Measurements from ENCODE around the gene SLC38A10.

SLC38A10 gene

DNA sequence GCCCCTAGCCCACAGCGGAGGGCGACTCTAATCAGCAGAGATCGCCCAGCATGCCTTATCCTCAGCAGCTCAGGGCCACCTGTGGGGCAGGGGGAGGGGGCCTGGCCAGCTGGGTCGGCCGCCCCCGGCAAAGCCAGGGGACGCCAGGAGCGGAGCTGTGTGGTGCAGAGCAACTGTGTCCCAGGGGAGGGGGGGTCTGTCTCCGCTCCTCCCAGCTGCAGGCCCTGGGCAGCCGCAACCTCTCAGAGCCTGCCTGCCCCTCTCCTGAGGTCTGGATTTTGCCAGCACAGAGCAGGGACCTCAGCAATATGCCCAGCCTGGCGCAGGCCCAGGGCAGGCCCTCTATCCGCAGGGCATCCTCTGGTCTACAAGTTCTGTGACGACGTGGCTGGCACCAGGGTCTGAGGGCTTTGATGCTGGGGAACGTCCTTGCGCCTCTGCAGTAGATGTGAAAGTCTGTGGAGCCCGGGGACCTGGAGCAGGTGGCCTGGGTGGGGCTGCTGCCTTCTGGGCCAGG is 36.5 kb upstream of the SLC38A10 start:
- no peak for DNase-seq (ENCODE audit: low read depth)

DNA sequence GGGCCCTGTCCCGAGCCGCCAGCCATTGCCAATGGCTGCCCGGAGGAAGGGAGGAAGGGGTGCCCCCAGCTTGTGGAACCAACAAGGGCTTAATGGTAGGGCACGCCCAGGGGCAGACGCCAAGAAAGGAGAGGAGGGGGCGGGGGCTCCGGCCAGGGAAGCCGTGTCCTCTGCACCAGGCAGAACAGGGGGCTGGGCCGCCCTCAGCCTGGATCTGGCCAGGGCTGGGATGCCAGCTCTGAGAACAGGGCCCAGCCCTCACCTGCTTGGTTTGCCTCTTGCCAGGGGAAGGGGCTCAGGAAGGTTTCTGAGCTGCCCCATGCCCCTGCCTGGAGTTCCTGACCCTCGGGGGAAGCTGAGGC is 35.8 kb upstream of the SLC38A10 start:
- no peak for DNase-seq (ENCODE audit: low read depth)

DNA sequence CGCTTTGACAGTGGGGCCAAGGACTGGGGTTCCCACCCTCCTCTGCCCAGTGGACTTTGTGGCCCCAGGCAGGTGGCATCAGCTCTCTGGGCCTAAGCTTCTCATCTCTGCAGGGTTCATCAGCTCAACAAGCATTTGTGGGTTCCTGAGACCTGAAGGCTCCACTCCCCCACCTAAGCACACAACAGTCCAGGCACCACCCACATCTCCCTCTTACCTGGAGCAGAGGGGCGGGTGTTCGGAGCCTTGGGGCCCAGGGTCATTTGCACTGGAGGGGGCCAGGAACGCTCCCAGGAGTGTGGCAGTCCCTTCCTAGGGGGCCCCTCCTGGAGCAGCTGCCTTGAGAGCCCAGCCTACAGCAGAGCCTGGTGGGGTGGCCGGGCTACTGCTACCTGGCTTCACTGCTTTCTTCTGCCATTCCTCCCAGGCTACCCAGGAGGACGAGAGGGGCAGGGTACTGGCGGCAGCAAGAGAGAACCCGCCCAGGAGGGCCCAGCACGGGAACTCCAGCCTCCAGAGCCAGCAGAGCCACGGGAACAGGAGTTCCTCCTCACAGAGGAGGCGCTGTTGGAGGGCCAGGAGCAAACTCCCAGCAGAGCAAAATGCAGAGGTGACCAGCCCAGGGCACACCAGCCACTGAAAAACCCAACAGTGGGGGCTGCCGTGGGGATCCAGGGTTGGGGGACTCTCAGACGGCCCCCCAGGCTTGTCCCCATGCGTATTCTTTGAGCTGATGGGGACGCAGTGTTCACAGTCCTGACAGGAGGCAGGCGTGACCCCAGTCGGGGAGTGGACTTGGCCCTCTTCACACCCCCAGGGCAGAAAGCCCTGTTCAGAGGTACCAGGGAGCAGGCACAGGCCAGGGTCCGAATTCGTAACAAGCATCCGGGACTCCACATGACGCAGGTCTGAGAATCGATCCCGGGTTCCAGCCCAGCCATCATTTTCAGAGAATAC is 35.1 kb upstream of the SLC38A10 start:
- no peak for DNase-seq (ENCODE audit: low read depth)

DNA sequence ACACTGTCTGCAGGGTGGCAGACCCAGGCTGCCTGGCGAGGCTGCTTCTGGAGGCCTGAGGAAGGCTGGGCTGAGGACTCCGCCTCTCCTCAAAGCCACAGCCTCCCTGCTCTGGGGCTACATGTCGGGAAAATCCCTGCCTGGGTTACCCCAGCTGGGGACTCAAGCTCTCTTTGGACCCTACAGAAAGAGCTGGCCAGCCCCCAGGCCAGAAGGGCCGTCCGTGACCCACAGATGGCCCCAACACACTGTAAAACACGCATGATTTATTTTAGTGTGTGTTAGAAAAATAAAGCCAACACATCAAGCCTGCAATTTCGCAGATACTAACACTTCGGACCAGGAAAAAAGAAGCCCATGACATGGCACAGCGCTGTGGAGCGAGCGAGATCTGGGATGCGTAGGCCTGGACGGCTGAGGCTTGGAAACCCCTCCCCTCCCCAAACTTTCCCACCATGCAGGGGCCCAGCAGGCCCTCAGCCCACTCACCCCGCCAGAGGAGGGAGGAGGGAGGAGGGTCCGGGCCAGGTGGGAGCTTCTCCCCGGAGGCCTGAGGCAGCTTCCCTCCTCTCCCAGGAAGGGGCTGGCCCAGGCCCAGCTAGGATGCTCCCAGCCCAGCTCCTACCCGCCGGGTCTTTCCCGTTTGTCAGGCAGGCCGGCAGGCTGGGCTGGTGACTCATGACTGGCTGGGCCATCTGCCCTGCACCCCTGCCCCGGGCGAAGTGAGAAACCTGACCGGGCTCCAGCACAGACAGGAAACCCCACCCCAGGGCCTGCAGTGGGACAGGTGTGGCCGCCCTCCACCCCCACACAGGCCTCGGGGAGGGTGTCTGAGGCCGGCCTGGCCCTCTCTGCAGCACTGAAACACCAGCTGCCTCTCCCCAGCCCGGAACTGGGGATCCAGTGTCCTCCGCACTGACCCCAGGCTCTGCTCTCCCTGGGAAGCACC is 34.1 kb upstream of the SLC38A10 start:
- peak; percentile 88 for DNase-seq (ENCODE audit: low read depth)

DNA sequence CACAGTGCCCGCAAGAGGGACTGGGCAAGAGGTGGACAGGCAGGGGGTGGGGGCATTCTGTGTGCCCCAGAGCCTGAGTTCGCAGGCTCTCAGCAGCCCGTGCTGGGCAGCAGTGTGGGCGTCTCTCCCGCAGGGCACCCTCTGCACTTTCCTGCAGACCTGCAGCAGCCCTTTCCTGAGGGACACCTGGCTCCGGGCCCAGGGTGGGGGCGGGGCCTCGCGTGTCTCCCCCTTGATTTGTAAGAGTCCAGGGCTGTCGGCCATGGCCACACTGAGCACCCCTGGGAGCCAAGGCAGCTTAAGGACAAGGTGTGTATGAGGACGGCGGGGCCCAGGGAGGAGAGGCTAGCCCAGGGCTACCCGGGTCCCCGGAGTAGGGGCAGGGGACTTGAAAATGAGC is 33.4 kb upstream of the SLC38A10 start:
- no peak for DNase-seq (ENCODE audit: low read depth)

DNA sequence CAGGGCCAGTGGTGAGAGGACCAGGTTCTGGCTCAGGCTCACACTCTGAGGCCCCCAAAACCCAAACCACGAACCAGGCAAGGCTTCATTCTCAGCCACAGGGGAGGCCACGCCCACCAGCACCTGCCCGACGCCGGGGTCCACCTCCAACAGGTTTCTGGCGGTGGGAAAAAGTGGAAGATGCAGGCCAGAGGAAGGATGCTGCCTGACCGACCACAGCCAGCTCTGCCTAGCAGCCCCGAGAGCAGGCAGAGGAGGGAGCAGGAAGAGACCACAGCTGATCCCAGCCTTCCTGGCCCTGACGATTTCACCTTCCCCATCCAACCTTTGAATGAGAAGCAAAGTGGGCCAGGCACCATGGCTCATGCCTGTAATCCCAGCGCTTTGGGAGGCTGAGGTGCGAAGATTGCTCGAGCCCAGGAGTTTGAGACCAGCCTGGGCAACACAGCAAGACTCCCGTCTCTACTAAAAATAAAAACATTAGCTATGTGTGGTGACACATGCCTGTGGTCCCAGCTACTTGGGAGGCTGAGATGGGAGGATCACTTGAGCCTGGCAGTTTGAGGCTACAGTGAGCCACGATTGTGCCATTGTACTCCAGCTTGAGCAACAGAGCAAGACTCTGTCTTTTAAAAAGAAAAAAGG is 30.7 kb upstream of the SLC38A10 start:
- DNase-seq (ENCODE audit: low read depth) = no peak

DNA sequence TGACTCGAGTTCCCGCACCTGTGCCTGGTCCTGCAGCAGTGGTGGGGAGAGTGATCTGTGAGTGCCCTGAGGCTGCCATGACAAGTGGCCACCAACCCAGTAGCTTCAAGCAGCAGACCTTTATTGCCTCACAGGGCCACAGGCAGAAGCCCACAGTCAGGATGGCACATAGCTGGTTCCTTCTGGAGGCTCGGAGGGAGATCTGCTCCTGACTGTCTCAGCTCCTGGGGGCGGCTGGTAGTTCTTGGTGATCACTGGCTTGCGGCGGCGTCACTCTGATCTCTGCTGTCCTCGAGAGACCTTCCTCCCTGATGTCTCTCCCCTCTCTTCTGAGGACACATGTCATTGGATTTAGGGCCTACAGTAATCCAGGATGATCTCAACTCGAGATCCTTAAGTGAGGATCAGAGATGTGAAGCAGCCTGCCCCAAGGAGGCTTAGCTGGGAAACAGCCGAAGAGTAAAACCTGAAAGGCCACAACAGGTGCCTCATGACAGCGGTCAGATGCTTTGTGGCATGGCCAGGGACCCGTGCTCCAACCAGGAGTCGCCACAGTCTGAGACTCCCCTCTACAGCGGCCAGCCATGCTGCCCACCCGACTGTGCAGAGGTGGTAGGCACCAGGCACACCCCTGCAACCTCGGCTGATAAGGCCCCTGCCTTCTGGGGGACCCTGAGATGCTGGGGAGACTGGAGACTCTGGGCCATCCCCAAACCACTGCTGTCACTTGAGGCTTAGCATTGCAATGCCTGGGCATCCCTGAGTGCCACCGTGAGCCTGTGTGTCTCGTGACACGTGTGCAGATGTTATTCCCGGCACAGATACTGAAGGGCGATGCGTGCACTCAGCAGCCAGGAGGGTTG is 30.0 kb upstream of the SLC38A10 start:
- DNase-seq (ENCODE audit: low read depth) = no peak

DNA sequence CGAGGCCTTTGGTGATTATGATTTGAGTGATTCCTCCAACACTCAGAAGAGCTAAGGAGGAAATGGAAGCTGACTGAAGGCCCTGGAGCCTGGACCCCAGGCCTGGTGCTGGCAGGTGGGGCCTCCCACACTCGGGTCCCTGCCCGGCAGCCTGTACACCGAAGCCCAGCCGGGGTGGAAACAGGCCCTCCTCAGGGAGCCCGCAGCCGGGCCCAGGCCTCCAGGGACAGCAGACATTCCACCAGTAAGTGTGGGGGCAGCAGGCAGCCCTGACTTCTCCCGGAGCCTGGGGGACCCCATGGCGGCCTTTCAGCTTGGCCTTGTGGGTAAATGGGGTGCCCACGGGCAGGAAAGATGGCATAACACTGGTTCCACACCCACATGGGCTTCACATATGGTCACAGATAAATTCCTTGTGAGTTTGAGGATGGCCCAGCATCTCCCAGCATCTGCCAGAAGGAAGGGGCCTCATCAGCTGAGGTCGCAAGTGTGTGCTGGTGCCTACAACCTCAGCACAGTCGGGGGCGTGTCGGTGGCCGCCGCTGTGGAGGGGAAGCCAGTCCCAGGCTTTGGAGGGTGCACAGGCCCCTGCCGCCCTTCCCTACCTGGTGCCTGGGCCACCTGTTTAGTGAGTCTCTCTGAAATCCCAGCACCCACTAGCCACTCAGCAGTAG is 29.2 kb upstream of the SLC38A10 start:
- DNase-seq (ENCODE audit: low read depth) = no peak

DNA sequence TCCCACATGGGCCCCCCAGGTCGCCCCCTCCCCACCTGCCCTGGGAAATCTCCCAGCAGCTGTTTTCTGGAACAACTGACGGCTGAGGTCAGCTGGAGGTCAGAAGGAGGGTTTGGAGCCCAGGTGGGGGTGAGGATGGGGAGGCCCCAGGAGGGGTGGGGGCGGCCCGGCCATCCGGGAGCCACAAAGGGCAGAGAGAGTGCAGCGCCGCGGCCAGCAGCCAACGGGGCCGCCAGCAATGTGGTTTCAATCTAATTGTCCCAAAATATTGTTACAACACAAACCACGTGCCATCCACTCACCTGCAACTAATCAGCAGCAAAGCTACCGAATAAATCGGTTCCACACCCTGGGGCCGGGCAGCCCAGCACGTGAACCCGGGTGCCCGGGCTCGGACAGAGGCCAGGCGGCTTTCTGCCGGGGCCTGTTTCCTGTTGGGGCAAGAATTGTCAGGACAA is 28.3 kb upstream of the SLC38A10 start:
- DNase-seq (ENCODE audit: low read depth) = peak; percentile 26

DNA sequence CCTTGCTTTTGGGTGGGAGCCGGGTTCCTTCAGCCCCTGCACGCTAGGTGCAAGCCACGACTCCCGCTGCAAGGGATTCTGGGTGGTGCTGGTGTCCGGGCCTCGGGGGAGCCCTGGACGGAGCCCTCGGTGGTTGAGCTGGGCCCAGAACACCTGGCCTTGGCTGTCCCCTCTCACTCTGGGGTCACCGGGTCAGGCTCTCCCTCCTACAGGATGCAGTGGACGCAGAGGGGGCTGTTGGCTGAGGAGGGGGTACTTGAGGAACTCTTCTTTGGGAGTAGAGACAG is 27.9 kb upstream of the SLC38A10 start:
- DNase-seq (ENCODE audit: low read depth) = no peak

DNA sequence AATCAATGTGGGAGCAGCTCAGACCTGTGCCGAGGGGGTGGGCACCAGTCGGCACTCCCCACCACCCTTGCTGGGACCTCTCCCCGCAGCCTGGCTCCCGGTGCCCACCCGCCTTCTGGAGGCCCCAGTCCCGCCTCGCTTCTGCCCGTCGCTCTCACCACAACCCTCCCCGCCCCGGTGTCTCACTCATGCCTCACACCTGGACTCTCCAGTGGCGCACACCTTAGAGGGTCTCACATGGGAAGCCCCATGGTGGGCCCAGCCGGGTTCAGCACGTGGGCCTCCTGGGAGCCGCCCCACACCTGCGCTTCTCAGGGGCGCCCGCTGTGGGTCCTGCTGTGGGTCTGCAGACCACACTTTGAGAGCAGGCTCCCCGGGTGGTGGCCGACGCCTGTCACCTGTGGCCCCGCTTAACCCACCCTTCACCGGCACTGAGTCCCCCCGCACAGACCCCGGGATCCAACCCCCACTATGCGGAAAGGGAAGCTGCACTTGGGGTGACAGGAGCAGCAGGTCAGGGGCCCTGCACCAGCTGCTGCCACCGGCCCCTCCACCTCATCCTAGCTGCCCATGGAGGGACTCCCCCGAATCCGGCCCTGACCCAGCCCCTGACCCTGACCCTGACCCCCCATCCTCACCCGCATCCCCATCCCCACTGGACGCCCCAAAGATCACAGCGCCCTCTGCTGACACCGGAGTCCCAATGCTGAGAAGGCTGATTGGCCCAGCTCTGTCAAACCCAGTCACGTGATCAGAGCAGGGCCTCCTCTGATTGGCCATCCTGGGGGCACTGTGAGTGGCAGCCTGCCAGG is 27.4 kb upstream of the SLC38A10 start:
- DNase-seq (ENCODE audit: low read depth) = no peak

DNA sequence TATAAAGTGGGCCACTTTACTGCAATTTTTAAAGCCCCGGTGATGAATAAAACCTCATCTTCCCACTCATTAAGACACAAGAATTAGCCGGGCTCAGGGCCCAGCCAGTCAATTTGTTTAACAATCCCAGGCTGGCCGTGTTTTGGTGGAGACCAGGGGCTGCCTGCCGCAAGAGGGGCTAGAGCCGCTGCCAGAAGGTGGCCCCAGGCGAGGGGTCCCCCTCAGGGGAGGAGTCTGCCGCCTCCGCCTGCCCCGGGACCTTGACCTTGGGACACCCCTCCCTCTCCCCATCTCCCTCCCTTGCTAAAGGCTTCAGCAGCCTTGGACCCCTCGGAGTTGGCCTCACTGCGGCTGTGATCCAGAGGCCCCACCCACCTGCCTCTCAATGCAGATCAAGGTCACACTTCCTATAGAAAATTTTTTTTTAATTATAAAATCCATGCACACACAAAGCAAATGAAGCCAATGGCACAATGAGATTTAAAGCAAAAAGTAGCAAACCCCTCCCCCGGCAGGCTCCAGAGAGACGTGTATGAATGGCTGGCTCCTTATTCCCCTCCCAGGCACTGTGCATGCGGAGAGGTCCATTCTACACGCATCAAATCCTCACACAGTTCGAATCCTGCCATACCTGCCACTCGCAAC is 23.0 kb upstream of the SLC38A10 start:
- no peak for DNase-seq (ENCODE audit: low read depth)

DNA sequence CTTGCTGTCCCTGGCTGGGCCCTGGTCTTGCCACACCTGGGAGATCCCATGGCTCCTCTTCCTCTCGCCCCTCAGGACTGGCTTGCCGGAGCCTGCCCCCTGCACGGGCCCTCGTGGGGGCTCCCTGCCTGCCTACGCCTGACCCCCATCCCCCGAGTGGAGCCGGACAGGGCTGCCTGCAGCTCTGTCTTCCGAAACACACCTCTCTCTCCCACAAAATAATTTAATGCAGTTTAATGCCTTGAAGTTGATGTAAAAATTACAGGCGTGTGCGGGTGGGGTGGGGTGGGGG is 22.4 kb upstream of the SLC38A10 start:
- no peak for DNase-seq (ENCODE audit: low read depth)

DNA sequence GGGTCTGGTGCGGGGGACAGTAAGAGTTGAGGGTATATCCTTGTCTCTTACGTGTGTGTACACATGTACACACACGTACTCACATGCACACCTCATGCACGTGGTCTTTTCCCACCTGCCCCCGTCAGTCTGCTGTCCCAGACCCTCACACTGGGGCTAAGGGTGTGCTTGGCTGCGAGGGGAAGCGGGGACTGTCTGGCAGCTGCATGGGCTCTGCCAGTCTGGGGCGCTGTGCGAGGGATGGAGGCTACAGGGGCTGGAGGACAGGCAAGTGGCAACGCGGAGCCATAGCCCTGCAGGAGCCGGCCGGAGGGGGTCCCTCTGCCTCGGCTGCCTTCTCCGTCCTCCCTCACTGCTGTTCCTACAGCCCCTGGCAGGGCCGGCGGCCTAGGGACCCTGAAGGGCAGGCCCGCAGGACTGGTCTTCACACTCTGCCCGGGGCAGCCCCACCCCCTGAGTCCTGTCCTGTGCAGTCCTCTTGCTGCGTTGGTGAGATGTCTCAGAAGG is 20.8 kb upstream of the SLC38A10 start:
- no peak for DNase-seq (ENCODE audit: low read depth)

DNA sequence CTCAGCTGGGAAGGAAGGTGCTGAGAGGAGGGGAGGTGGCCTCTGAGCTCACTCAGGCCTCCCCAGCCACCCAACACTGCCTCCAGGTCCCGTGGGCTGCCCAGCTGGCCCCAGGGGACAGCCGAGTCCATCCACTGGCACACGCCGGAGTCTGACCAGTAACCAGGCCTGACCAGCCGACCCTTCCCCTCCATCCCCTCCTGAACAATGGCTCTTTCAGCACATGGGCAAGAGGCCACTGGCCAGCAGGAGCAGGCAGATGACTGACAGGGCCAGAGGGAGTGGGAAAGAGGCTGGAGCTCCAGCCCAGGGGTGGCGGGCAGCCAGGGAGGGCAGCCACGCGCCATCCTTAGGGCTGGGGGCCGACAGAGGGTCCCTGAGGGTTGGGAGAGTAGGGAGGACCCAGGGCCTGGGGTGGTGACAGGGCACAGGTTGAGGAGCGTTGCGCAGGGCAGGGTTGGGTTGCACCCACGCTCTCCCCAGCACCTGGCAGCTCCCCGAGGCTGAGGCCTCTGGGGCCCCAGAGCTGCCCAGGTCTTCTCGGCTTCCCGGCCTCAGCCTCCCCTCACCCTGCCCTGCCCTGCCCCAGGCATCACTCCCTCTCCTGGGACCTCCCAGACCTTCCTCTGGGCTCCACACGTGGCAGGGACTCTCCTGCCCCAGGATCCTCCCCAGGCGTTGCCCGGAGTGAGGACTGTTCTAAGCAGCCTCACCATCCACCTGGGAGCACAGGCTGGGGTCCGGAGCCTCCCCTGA is 20.2 kb upstream of the SLC38A10 start:
- DNase-seq (ENCODE audit: low read depth) = no peak

DNA sequence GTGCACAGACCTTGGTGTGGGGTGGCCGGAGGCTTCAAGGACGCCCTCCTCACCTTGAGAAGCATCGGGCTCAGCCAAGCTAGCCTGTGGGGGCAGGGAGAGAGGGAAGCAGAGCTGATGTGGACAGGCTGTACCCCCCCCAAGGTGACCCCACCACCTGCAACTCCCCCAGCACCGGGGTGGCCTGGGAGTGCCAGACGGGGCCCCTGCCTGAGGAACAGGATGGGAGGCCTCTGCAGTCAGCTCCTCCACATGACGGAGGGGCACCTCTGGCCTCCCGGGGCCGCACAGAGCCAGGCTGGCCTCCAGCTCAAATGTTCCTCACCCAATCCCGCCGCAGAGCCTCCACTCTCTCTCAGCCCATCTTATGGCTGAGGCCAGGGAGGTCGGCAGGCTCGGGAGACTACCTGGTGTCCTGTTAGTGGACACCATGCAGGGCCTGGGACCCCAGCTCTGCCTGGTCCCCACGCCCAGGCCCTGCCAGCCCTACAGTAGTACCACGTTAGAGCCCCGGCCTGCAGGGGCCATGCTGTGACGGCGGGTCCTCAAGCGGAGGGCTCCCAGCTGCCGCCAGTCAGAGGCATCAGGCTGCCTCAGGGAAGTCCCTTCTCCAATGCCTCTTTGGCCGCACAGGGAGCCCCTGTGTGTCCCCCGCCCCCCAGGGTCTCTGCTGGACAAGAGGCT is 19.4 kb upstream of the SLC38A10 start:
- no peak for DNase-seq (ENCODE audit: low read depth)

DNA sequence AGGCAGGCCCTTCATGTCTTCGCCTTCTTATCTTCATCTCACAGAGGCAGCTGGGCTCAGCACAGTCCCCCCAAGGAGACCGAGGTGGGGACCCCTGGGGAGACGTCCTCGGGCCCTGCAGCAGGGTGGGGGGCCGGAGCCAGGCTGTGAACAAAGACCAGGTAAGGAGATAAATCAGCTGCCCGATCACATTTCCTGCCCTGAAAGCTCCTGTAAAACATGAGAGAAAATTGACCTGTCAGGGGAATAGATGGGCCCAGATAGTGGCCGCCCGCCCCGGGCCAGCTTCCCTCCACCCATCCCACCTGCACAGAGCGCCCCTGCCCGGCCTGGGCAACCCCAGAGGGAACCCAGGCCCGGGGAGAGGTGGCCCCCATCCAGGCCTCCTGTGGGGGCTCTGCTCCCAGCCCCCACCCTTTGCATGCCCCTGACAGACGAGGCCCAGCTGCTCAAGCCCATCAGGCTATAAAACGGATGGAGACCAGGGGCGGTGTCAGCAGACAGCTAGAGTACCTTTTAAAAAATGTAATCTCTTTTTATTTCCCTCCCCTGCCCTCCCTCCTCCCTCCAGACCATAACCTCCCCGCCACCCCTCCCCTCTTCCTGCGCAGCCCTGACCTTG is 18.8 kb upstream of the SLC38A10 start:
- DNase-seq (ENCODE audit: low read depth) = no peak
